ENCODE measurements around the gene ZNF609. TPM values are rescaled to one million over a fixed set of nuclear protein-coding genes. Genes with fewer than 3 reads are reported as not detected.

The ZNF609 gene
- total RNA-seq, 2 donors from 2014 or later, result 52.3 to 54.8 TPM

DNA sequence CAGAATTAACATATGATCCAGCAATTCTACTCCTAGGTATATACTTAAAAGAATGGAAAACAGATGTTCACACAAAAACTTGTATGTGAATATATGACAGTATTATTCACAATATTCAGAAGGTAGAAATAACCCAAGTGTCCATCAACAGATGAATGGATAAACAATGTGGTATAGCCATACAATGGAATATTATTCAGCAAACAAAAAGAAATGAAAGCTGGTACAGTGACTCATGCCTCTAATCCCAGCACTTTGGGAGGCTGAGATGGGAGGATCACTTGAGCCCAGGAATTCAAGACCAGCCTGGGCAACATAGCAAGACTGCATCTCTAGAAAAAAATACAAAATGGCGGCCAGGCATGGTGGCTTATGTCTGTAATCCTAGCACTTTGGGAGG lies 185.6 kb downstream of the ZNF609 start:
- Mint-ChIP-seq H3K9me3 (no peaks in the 10 kb centered on the region), H3K27ac (no peak overlapping the region), H3K27me3 (ENCODE audit: insufficient read depth) (no peaks in the 10 kb centered on the region), H3K4me3 (no peak overlapping the region), H3K36me3 (ENCODE audit: low read depth) (peaks cover 22% of the 10 kb centered on the region), H3K4me1 (peaks cover 11% of the 10 kb centered on the region)
- no peak for DNase-seq
- Histone ChIP-seq H3K4me1 (ENCODE audit: control insufficient read depth, insufficient read depth, low read length) (peaks cover under 1% of the 10 kb centered on the region), H3K4me3 (ENCODE audit: low read length) (no peak overlapping the region), H3K36me3 (ENCODE audit: control insufficient read depth, insufficient read depth, low read length) (peaks cover 7% of the 10 kb centered on the region), H3K9me3 (ENCODE audit: control insufficient read depth, low read length) (no peaks in the 10 kb centered on the region), H3K27me3 (ENCODE audit: control insufficient read depth, insufficient read depth, low read length, poor library complexity, severe bottlenecking) (no peaks in the 10 kb centered on the region), H3K27ac (ENCODE audit: low read depth, low read length) (no peak overlapping the region), H3K9ac (ENCODE audit: extremely low read depth, low read length, poor library complexity, severe bottlenecking) (no peak overlapping the region)
- 95 to 100% methylated on average over 1 of the region's 1 CpG for WGBS, 2 experiments (ENCODE audit: insufficient coverage in 1 of 2, insufficient read length in 1 of 2)
- TF ChIP-seq CTCF (conservative IDR thresholded peaks at IDR 0.05), result no peak

- H3K9me3 Mint-ChIP-seq, result no peaks in the 10 kb centered on the region
- peaks cover 7% of the 10 kb centered on the region for H3K4me1 ChIP-seq (ENCODE audit: control insufficient read depth, insufficient read depth, low read length)
- H3K9ac ChIP-seq (ENCODE audit: extremely low read depth, low read length, poor library complexity, severe bottlenecking), result no peak overlapping the region
- H3K27me3 ChIP-seq (ENCODE audit: control insufficient read depth, insufficient read depth, low read length, poor library complexity, severe bottlenecking), result no peaks in the 10 kb centered on the region
- no peak overlapping the region for H3K4me3 Mint-ChIP-seq
- peaks cover 19% of the 10 kb centered on the region for H3K4me1 Mint-ChIP-seq
- WGBS, 2 experiments (ENCODE audit: insufficient coverage in 1 of 2, insufficient read length in 1 of 2), result no CpG with 5 or more reads among the region's 1 CpG
- H3K27ac Mint-ChIP-seq, result no peak overlapping the region
- H3K27me3 Mint-ChIP-seq (ENCODE audit: insufficient read depth), result no peaks in the 10 kb centered on the region
- peaks cover 19% of the 10 kb centered on the region for H3K36me3 Mint-ChIP-seq (ENCODE audit: low read depth)
- peaks cover 7% of the 10 kb centered on the region for H3K36me3 ChIP-seq (ENCODE audit: control insufficient read depth, insufficient read depth, low read length)
- no peak overlapping the region for H3K27ac ChIP-seq (ENCODE audit: low read depth, low read length)
- no peak overlapping the region for H3K4me3 ChIP-seq (ENCODE audit: low read length)
- H3K9me3 ChIP-seq (ENCODE audit: control insufficient read depth, low read length), result no peaks in the 10 kb centered on the region
- no peak for TF ChIP-seq CTCF (conservative IDR thresholded peaks at IDR 0.05)
- DNase-seq, result no peak
These were observed 187.0 kb downstream of the ZNF609 start for GRCh38 chr15:64647367-64647766.

DNA sequence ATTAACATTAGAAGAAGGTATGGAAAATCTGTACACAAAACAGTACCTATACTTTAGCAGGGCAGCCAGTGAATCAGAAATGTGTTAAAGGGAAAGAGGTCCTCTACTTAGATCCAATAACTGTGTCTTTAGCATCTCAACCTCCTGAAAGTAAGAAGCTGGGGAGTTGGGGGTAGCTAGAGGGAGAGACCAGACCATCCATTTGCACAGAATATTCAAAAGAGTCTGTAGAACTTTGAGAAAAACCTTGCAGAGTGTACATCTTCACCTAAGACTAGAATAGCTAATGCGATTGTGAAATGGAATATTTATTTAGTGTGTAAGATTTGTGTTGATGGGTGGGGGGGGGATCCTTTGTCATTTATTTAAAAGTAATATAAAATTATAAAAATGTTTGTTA lies 190.2 kb downstream of the ZNF609 start:
- peaks cover 9% of the 10 kb centered on the region for H3K36me3 Mint-ChIP-seq (ENCODE audit: low read depth)
- Histone ChIP-seq H3K36me3 (ENCODE audit: control insufficient read depth, insufficient read depth, low read length) (peaks cover 6% of the 10 kb centered on the region), H3K9ac (ENCODE audit: extremely low read depth, low read length, poor library complexity, severe bottlenecking) (no peak overlapping the region), H3K4me3 (ENCODE audit: low read length) (no peak overlapping the region), H3K9me3 (ENCODE audit: control insufficient read depth, low read length) (no peaks in the 10 kb centered on the region), H3K4me1 (ENCODE audit: control insufficient read depth, insufficient read depth, low read length) (peaks cover 7% of the 10 kb centered on the region), H3K27ac (ENCODE audit: low read depth, low read length) (no peak overlapping the region), H3K27me3 (ENCODE audit: control insufficient read depth, insufficient read depth, low read length, poor library complexity, severe bottlenecking) (no peaks in the 10 kb centered on the region)
- peaks cover 19% of the 10 kb centered on the region for H3K4me1 Mint-ChIP-seq
- WGBS, 2 experiments (ENCODE audit: insufficient coverage in 1 of 2, insufficient read length in 1 of 2), result 100% methylated on average over 1 of the region's 1 CpG; no CpG with 5 or more reads in 1 of the 2 experiments
- no peaks in the 10 kb centered on the region for H3K9me3 Mint-ChIP-seq
- H3K4me3 Mint-ChIP-seq, result no peak overlapping the region
- no peak for TF ChIP-seq CTCF (conservative IDR thresholded peaks at IDR 0.05)
- DNase-seq, result no peak
- H3K27ac Mint-ChIP-seq, result no peak overlapping the region
- no peaks in the 10 kb centered on the region for H3K27me3 Mint-ChIP-seq (ENCODE audit: insufficient read depth)
